HG03025 (cell line): Measurements from ENCODE around the gene PPP2R5E.

ENCODE experiments used
- ATAC-seq: cut with Tn5 transposase; IDR thresholded peaks from one replicate; pipeline ENCODE4 v1.9.1; 2021; ENCODE audit warnings: mild to moderate bottlenecking, moderate library complexity; ENCODE audit not compliant: unreplicated experiment, low FRiP score

Gene PPP2R5E

DNA sequence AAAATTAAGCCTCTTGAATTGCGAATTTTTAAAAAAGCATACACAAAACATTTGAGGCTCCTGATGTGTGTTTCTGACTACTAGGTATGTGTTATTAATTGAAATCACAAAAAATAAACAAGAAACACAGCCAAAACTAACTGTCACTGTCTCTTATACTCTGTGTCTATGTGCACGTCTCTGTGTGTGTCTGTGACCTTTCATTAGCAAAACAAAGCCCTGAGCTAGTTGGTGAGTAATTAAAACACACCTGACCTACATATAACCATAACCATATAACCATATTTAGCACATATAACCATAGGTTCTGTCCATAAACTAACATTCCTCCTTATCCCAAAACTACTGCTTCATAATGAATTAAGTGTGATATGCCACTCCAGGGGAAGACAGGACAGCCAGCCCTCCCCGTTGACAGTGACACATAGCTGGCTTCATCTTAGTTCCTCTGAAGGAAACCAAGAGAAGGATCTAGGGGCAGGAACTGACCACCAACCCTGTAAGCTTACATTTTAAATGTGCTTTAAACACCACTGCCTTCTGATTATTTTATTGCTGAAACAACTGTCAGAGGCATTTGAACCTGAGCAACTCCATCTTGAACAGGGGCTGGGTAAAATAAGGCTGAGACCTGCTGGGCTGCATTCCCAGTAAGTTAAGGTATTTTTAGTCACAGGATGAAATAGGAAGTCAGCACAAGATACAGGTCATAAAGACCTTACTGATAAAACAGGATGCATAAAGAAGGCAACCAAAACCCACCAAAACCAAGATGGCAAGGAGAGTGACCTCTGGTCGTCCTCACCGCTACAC lies 106.7 kb downstream of the PPP2R5E start:
- ATAC-seq = no peak

DNA sequence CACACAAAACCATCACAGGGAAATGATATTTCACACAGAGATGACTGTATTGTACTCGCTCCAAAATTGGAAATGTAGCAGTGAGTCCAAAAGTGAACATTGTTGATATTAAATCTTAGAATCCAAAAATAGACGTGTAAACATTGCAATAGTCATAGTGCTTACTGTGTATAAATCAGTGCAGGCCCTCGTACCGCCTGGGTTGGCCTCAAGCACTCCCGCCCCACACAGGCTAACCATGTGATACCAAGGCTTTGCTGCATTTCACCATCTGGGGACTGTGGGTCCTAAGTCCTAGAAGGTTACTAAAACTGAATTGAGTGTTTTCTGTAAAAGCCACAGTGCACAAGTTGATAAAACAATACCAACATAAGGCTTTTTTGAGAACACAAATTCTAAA lies 107.3 kb downstream of the PPP2R5E start:
- ATAC-seq = no peak

DNA sequence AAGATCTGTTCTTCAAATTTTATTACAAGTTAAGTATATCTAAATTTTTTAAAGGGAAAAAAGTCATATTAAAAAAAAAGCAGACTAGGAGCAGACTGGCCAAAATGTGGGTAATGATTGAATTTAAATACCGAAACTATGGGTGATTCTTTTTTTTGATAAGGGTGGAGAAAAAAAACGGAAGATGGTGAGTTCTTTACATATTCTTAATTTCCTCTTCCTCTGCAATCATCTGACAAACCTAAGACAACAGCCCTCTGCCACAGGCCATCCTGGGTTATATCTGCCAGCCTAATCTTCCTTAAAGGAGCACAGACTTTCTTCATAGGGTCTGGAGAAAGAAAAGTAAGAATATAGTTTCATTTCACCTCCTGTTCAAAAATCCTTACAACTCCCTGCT lies 108.0 kb downstream of the PPP2R5E start:
- ATAC-seq = no peak

DNA sequence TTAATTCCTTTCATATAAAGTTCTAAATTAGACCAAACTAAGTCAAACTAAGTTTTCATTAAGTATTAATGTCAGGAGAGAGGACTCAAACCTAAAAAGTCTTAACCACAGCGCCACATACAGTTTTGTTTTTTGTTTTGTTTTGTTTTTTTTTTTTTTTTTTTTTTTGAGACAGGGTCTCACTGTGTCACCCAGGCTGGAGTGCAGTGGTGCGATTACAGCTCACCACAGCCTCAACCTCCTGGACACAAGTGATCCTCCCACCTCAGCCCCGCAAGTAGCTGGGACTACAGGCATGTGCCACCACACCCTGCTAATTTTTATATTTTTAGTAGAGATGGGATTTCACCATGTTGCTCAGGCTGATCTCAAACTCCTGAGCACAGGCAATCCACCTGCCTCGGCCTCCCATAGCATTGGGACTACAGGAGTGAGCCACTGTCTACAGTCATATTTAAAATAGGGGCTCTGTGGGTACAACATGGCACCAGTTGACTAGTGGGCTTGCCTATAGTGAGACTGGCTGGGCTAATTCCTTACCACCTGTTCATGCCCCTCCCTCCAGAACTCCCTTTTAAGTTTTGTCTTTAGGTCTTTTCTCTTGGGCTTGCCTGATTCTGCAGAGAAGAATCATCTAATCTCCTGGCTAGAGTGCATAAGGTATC lies 110.2 kb downstream of the PPP2R5E start:
- ATAC-seq = no peak

DNA sequence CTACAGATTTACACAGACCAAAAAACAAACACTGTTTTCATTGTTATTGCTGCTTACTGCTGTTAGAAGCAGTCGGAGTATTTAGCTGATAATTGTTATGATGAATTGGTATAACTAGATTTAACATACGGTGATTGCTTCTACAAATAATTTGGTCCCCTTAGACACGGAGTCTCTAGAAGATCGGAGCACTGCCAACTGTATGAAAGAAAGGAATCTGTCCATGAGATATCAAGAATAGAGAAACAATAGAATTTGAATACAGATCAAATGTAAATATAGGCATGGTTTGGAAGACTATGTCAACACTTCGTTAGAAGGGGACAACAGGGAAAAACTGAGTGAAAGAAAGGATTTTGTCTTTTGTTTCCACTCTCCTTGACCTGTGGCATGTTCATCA lies 110.9 kb downstream of the PPP2R5E start:
- ATAC-seq = no peak

DNA sequence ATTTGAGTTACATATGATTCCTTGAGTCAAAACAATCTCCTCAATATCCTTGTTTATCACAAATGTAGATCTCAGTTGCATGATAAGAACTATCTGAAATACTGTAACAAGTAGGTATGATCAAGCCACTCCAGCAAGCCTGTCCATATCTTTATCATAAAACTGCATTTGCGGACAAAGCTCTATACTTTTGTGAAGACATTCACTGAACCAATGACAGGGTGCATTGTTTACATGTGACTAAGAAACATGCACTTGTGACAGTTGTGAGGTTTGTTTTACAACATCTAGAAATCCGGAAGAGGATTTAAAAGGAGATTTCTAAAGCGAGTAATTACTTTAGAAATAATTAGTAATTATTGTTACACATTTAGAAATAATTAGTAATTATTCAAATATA lies 111.7 kb downstream of the PPP2R5E start:
- ATAC-seq = no peak

DNA sequence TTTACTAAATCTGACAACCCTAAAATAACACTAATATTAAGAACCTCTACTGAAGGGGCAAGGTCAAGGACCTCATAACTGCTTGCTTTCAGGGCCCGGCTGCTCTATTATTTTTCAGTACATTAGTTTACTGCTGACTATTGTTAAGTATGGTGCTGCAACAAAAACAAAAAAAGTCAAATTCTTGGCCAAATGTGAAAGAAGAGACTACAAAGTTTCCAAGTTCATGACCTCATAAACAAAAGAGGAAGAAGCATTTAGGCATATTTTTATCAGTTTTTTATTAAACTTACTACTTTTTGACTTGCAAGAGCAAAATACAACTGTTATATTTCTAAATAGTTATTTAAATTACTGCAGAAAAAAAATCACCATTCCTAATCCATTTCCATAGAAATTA lies 114.7 kb downstream of the PPP2R5E start:
- ATAC-seq = no peak

DNA sequence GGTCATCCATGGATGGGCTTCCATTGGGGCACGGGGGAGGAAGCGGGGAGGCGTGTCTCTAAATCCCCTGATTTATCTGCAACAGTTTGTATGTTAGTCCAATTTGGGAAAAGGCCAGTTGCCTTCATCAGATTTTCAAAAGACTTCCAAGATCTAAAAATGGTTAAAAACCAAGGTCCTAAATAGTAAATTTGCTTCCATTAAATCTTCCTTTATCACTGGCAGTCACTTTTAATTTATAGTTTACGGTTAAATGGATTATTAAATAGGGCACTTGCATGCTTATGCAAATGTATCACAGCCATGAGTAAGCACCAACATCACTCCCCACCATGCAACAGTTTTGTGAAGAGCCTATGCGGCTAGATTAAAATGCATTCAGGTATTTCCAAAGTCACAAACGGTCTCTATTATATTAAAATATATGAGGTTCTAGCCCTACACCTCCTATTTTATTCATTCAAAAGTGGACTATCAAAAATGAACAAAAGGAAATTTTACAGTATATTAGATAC lies 116.3 kb downstream of the PPP2R5E start:
- ATAC-seq = no peak

DNA sequence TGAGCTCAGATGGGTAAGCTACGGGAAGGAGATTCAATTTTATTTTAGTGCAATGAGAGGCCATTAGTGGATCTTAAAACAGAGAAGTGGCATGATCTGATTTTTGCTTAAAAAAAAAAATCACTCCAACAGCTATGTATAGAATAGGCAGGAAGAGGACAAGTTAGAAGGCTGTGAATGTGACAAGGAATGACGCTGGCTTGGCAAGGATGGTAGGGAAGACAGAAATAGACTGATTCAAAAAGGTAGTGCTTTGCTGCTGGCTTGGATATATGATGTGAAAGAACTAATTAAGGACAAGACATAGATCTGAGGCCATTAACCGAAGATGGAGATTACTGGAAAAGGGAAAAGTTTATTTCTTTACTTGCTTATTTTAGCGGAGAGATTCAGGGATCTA lies 119.3 kb downstream of the PPP2R5E start:
- no peak for ATAC-seq

DNA sequence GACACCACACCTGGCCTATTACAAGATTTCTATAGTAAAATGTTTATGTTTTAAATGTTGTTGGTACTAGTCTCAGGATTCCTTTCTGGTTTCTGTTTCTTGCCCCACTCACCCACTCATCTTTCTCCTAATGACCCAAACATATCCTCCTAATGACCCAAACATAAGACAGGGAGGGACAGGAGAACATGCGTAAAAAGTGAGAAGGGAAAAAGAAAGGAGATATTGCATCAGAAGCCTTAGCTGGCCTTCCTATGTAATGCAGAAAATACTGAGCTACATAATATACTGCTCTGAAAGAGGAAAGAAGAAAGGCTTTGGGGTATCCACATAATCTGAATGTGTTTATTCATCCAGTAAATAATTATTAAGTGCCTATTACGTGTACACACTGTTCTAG lies 119.8 kb downstream of the PPP2R5E start:
- no peak for ATAC-seq

DNA sequence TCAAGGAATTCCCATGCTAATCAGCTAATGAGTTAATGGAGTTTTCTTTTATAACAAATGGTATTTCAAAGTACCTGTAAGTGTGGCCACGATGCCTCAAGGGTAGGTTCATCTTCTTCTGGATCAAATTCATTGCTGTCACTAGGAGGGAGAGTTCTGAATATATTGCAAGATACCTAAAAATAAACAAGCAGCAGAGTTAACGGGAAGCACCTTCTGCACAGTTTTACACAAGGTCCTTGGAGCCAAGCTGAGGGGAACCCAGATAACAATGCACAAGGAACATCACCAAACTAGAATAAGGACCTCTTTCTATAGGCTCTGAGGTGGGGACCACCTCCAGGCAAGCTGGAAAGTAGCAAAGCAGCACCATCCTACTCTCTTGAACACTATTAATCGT lies 121.3 kb downstream of the PPP2R5E start:
- no peak for ATAC-seq

DNA sequence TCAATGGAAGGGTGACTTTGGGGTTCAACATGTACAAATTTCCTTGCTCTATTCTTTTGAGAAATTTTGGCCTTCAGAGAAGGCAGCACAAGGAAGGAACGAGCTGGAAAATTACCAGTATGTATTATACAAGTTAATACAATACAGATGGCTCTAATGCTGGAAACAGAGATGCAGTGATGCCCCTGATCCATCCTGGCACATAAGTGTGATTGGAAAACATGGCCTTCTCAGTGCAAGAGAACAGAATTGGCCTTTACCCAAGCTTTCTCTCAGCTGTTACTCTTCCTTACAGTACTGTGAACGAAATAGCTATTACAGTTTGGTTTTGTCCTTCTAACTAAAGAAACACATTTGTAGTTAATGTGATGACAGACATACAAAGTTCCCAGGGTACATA lies 122.0 kb downstream of the PPP2R5E start:
- no peak for ATAC-seq

DNA sequence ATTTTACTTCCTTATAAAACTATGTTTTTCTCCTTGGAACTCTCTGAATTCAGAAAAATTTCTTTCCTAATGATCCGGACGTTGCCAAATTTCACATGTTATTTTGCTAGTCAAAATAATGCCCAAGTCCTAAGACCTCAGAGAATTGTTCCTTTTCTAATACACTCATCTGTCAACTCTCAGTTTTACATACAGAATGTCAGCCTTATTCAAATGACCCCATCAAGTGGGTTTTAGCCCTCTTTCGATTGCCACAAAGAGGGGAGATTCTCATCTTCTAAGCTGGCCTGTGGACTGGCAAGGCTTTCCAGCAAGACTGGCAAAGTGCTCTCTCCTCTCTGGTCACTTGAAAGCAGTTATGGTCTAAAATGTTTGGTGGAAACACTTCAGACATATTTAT lies 125.2 kb downstream of the PPP2R5E start:
- no peak for ATAC-seq

DNA sequence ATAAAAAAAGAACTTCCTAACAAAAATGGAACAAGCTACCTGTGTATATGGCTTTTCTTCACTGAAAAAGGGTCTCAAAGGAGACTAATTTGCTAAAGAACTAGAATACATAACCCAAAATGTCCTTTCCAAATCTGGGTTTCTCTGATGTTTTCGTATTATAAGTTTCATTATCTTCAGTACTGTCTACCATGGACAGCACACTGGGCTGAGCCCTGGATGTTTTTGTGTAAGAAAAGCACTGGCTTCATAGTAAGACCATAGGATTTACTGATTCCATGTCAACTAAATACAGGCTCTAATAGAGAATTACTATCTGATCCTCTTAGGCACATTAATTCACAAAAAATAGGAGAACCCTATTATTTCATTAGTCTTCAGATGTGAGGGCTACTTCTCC lies 130.2 kb downstream of the PPP2R5E start:
- no peak for ATAC-seq

DNA sequence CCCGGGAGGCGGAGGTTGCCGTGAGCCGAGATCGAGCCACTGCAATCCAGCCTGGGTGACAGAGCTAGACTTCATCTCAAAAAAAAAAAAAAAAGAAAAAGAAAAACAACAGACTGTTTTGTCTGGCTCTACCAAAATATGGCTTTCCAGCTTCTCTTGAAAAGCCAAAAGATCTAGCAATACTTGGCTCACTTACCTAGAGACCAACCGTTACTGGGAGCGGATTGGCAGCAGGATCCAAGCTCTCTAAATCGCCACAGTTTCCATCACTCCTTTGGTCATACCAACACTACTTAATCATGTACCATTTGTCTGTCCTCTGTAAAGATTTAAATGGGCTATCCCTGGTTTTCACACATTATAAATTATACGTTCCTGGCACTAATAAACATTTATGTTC lies 136.8 kb downstream of the PPP2R5E start:
- no peak for ATAC-seq

DNA sequence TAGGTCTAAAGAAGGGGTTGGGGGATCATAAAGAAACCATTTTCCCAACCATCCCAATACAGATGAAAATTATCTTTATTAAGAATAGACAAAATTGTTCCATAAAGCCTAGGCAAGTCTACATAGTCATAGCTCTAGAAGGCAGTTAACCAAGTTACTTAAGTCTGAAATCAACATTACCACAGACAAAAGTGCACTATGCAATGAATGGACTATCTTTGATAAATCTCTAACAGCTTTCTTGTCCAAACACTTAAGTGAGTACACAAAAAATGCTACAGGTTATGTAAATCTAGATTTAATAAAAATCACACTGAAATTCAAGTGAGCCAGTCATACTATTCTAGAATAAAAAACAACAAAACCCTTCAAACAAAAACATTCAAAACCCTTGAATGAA lies 137.5 kb downstream of the PPP2R5E start:
- no peak for ATAC-seq

DNA sequence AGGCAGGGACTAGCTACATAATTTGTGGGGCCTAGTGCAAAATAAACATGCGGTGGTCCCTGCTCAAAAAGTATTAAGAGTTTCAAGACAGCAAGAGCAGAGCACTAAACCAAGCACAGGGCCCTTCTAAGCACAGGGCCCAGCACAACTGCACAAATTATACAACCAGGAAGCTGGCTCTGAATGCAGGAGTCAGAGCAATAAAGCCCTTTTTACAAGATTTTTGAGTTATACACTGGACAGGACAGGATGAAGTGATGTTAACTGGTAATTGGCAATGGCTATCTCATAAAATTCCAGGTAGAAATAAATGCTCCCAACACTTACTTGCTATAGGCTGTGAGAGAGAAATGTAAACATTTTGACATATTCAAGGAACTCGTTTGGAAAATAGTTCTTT lies 138.3 kb downstream of the PPP2R5E start:
- ATAC-seq = no peak

DNA sequence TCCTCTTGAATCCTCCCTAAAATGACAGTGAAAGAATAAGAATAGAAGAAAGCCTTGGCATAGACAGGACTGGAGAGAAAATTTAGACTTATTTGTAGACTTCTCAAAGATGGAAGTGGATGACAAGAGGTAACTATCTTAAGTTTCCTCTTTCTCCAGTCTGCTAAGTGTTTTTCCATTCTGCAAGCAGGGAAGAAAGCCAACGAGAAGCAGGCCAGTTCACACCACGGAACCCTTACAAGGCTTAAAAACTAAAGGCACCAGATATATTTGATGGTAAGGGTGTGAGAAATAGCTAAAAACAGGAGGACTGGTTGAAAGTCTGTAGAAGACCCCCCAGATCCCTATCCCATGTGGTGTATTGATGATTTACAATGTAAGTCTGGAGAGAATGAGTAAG lies 141.5 kb downstream of the PPP2R5E start:
- ATAC-seq = no peak

DNA sequence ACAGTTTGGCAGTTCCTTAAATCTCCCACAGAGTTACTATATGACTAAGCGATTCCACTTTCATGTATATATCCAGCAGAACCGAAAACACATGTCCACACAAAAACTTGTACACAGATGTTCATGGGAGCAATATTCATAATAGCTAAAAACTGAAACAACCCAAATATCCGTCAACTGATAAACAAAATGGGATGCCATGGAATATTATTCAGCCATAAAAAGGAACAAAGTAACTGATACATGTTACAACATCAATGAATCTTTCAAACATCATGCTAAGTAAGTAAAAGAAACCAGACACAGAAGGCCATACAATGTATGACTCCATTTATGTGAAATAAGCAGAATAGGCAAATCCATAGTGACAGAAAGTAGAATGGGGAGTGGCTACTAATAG lies 144.2 kb downstream of the PPP2R5E start:
- no peak for ATAC-seq

DNA sequence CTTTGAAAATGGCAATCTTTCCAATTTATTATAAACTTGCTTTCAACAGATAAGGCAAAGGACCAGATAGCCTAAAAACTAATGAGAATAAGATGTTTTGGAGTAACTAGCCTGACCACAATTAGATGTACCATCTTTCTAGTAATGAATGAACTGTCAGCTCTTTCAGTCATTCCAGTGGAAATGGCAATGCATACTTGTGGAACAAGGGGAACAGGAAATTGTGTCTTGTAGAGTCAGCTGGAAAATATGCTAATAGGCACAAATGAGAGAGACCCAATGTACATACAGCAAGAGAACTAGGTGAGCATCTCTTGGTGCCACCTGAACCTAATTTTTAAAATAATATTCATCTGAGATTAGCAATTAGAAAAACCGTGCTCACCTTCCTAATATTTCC lies 148.3 kb downstream of the PPP2R5E start:
- no peak for ATAC-seq

DNA sequence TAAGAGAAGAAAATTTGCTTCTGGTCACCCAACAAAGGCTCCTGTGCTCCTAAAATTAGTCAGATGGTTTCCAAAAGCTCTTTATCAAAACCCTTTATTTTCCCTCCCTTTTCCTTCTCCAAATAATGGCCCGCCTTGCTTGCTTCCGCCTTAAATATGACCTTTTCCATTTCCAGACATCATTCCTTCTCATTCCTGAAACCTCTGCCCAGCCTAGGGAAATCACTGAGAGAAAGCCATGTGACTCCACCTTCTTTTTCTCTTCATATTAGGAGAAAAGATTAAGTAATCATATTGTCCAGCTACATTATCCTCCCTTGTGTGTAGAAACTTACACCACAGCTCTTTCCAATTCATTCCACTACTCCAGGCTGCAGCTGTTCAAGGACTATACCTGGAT lies 148.7 kb downstream of the PPP2R5E start:
- no peak for ATAC-seq

DNA sequence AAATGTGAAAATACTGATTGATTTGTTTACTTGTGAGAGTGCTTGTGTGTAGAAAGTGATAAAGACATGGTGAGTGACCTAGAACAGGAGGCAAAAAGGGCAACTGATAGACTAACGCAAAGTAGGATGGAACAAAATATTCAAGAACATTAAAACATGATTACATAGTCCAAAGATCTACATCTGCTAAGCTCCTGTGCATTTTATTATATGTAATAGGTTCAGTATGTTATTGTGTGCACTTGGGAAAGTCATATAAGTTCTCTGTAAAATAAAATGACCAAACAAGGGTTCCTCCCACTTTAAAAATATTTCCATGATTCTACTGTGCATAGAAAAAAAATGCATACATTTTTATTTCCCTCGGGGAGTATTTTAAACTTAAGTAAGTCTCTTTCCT lies 150.2 kb downstream of the PPP2R5E start:
- ATAC-seq = no peak
